Lower lobe of right lung (tissue), 2 donors: ENCODE results near the gene ACOT7. TPM values are rescaled to one million over a fixed set of nuclear protein-coding genes. Genes with fewer than 3 reads are reported as not detected.

Source experiments
- ATAC-seq, 2 donors: fragments of 200-7000 bp; cut with Tn5 transposase; one replicate each; pipeline ENCODE4 v1.9.1; 2020 to 2022; ENCODE audit warnings: mild to moderate bottlenecking in 2 of 2, moderate library complexity in 2 of 2
- DNase-seq: peaks from one replicate; pipeline ENCODE4 v3.0.0-alpha.2; 2020
- H3K27ac ChIP-seq: fragments of 200-600 bp; one replicate; pipeline ENCODE4 v1.8.0; 2022
- H3K27me3 ChIP-seq: fragments of 200-600 bp; one replicate; pipeline ENCODE4 v1.8.0; 2022; ENCODE audit warnings: low read depth
- H3K36me3 ChIP-seq: fragments of 200-600 bp; one replicate; pipeline ENCODE4 v1.8.0; 2022; ENCODE audit warnings: mild to moderate bottlenecking
- H3K4me1 ChIP-seq: fragments of 200-600 bp; one replicate; pipeline ENCODE4 v1.8.0; 2022
- H3K4me3 ChIP-seq: fragments of 200-600 bp; one replicate; pipeline ENCODE4 v1.8.0; 2022; ENCODE audit warnings: mild to moderate bottlenecking
- H3K9me3 ChIP-seq: fragments of 200-600 bp; one replicate; pipeline ENCODE4 v1.8.0; 2022
- intact Hi-C: fragments of 100-400 bp; cut with DNase I; formaldehyde crosslinking; loops from one replicate; pipeline ENCODE4 v1.11.0; 2022
- total RNA-seq: library from RNA; stranded (reverse); fragmentation: NEBNext Ultra II Directional; extraction: Animal tissue kit (Norgen Biotek cat#: 25700); gene quantifications from one replicate; pipeline ENCODE4 v1.2.1, GENCODE V29; 2021
- TF ChIP-seq, protein P1 (sequence below): fragments of 200-600 bp; IDR thresholded peaks from one replicate; pipeline ENCODE4 v1.8.0; 2022; ENCODE audit warnings: antibody characterized with exemption, mild to moderate bottlenecking
- donor health status: DM: no; HTN: yes; CAD: no; lungs with severe emphysema.

Gene ACOT7
- total RNA-seq, 1 donor from 2014 or later, result 28.5 TPM

DNA sequence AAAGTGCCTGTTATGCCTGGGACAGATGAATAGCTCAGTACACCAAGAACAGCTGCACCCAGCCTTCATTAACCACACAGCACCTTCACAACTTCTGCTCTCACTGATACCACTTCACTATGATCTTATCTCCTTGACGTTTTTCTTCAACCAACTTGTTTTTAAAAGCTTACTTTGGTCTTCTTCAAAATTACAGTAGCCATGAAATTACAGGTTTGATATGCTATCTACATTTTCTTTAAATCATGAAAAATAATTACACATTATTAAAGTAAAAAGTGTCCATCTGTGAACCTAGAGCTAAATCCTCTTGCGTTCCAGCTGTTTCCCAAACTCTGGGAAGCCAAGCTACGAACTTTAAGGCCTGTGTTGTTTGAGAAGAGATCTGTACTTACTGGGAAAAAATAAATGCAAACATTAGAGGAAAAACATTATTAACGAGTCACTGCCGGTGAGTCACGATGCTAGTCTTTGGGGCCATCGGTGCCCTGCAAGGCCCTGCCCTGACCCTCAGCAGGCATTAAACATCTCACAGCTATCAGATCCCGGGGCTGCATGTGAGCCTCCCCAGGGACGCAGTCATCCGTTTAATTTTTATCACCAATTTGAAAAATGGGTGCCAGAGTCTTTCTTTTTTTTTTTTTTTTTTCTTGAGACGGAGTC lies 76.3 kb downstream of the ACOT7 start:
- no peak overlapping the region for H3K4me3 ChIP-seq
- intact Hi-C loops, result no loop called here
- peaks cover 7% of the 10 kb centered on the region for H3K36me3 ChIP-seq
- no peaks in the 10 kb centered on the region for H3K27me3 ChIP-seq
- DNase-seq (no peak), ATAC-seq (no peak)
- TF ChIP-seq, protein P1, sequence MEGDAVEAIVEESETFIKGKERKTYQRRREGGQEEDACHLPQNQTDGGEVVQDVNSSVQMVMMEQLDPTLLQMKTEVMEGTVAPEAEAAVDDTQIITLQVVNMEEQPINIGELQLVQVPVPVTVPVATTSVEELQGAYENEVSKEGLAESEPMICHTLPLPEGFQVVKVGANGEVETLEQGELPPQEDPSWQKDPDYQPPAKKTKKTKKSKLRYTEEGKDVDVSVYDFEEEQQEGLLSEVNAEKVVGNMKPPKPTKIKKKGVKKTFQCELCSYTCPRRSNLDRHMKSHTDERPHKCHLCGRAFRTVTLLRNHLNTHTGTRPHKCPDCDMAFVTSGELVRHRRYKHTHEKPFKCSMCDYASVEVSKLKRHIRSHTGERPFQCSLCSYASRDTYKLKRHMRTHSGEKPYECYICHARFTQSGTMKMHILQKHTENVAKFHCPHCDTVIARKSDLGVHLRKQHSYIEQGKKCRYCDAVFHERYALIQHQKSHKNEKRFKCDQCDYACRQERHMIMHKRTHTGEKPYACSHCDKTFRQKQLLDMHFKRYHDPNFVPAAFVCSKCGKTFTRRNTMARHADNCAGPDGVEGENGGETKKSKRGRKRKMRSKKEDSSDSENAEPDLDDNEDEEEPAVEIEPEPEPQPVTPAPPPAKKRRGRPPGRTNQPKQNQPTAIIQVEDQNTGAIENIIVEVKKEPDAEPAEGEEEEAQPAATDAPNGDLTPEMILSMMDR, result no peak
- H3K27ac ChIP-seq, result no peak overlapping the region
- no peaks in the 10 kb centered on the region for H3K4me1 ChIP-seq
- no peaks in the 10 kb centered on the region for H3K9me3 ChIP-seq

GRCh38 chr1:6316240-6317097 lies 77.1 kb downstream of the ACOT7 start:
- DNase-seq (no peak), ATAC-seq (no peak)
- Histone ChIP-seq H3K36me3 (peaks cover 7% of the 10 kb centered on the region), H3K4me1 (no peaks in the 10 kb centered on the region), H3K4me3 (no peak overlapping the region), H3K27me3 (no peaks in the 10 kb centered on the region), H3K9me3 (no peaks in the 10 kb centered on the region), H3K27ac (no peak overlapping the region)
- TF ChIP-seq, protein P1, result no peak
- intact Hi-C loops, result no loop called here

DNA sequence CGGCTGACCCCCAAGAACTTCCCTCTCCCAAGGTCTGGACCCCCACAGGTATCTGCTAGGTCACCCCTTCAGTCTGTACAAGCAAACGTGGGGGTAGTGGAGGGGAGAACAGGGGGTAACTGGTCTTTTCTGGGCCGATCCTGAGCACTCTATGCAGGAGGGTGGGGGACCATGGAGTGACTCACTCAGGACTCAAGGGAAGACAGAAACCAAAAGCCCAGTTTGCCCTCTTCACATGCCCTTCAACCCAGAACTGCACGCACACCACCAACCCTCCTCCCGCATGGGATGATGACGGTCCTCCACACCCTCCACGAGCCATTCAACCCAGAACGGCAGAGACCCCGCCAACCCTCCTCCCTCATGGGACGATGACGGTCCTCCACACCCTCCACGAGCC lies 79.1 kb downstream of the ACOT7 start:
- TF ChIP-seq, protein P1, result no peak
- no peak overlapping the region for H3K27ac ChIP-seq
- no peaks in the 10 kb centered on the region for H3K27me3 ChIP-seq
- intact Hi-C loops, result no loop called here
- no peaks in the 10 kb centered on the region for H3K9me3 ChIP-seq
- H3K4me1 ChIP-seq, result no peaks in the 10 kb centered on the region
- peaks cover 7% of the 10 kb centered on the region for H3K36me3 ChIP-seq
- DNase-seq, result no peak
- ATAC-seq, result peak in 1 of 2 donors; percentile 25
- H3K4me3 ChIP-seq, result no peak overlapping the region

GRCh38 chr1:6313393-6314200 lies 80.0 kb downstream of the ACOT7 start:
- no peaks in the 10 kb centered on the region for H3K9me3 ChIP-seq
- H3K36me3 ChIP-seq, result peaks cover 7% of the 10 kb centered on the region
- no peak overlapping the region for H3K4me3 ChIP-seq
- intact Hi-C loops, result no loop called here
- H3K27me3 ChIP-seq, result no peaks in the 10 kb centered on the region
- TF ChIP-seq, protein P1, result no peak
- DNase-seq (no peak), ATAC-seq (peak in 1 of 2 donors; percentile 48)
- H3K4me1 ChIP-seq, result no peaks in the 10 kb centered on the region
- H3K27ac ChIP-seq, result no peak overlapping the region

DNA sequence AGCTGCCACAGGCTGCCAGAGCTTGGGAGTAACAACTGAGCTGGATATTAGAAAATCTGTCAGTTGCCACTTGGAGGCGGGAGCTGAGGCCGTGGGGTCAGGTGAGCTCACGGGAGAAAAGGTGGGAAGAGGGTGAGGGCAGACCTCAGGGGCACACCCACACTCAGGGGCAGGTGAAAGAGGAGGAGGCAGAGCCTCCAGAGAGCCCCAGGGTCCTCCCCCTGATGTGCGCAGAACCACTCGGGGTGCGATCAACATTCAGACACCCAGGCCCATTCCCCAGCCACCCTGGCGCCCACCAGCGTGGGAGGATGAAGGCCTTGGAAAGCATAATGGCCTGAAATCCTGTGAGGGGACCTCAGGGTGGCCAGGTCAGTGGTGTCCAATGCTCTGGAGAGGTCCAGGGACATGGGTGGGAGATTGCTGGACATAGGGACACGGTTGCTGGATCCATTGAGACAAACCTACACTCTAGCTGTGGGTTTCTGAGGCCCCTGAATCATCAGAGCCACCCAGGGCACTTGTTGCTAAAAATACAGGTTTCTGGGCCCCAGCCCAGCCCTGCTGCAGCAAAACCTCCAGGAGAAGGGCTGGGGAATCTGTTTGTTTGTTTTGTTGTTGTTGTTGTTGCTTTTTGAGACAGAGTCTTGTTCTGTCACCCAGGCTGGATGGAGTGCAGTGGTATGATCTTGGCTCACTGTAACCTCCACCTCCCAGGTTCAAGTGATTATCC lies 83.3 kb downstream of the ACOT7 start:
- DNase-seq, result no peak
- TF ChIP-seq, protein P1, result no peak
- no peak overlapping the region for H3K27ac ChIP-seq
- no peaks in the 10 kb centered on the region for H3K36me3 ChIP-seq
- ATAC-seq, result no peak
- intact Hi-C loops, result no loop called here
- H3K4me1 ChIP-seq, result no peaks in the 10 kb centered on the region
- H3K4me3 ChIP-seq, result no peak overlapping the region
- no peaks in the 10 kb centered on the region for H3K27me3 ChIP-seq
- no peaks in the 10 kb centered on the region for H3K9me3 ChIP-seq
